ENCODE results near the gene NR4A1. TPM values are rescaled to one million over a fixed set of nuclear protein-coding genes. Genes with fewer than 3 reads are reported as not detected.

The NR4A1 gene
- total RNA-seq, 2 experiments from 2014 or later, result 25.3 to 29.0 TPM

DNA sequence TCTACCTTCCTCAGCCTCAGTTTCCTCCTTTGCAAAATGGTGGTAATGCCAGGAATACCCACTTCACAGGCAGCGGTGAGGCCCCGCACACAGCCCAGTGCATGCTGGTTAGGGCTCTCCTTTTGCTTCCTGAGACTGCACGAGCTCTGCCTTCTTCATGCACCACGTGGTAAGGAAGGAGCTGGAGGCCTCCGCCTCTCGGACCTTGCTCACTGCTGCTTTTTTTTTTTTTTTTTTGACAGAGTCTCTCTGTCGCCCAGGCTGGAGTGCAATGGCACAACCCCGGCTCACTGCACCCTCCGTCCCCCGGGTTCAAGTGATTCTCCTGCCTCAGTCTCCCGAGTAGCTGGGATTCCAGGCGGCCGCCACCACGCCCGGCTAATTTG, 26.4 kb upstream of the NR4A1 start:
- CTCF ChIA-PET (ENCODE audit: unreplicated experiment), result interaction anchor here (0.6 to 3.6 kb wide), 18 partner anchors 12 to 154 kb away, joined by 3 to 50 read pairs (median 7); partner anchors contain the start of gene ATG101
- Histone ChIP-seq H3K79me2 (ENCODE audit: insufficient read depth, low read depth, low read length) (no peaks in the 10 kb centered on the region), H3K4me1 (ENCODE audit: insufficient read depth, low read length, poor library complexity, severe bottlenecking) (peaks cover 70% of the 10 kb centered on the region), H3K27ac (ENCODE audit: low read depth, low read length, poor library complexity, severe bottlenecking) (peak overlapping the region; percentile 56), H3K9me3 (ENCODE audit: low read length) (no peaks in the 10 kb centered on the region), H3K4me2 (ENCODE audit: low read length) (peak overlapping the region; percentile 71), H2AFZ (ENCODE audit: low read length) (peak overlapping the region; percentile 62; the same call in 1 of the 2 replicates), H4K20me1 (ENCODE audit: insufficient read depth, low read length) (no peaks in the 10 kb centered on the region), H3K9me2 (ENCODE audit: insufficient read depth, low read length) (no peaks in the 10 kb centered on the region), H3K4me3 (ENCODE audit: low read depth, low read length, poor library complexity, severe bottlenecking) (peak overlapping the region; percentile 70), H3K36me3 (ENCODE audit: insufficient read depth, low read length) (no peaks in the 10 kb centered on the region)
- DNase-seq (ENCODE audit: low spot score), result peak; percentile 82
- intact Hi-C loops (cut with micrococcal nuclease; ENCODE audit: unreplicated experiment), result loop anchor here (1.0 to 2.0 kb wide), 4 partner anchors 26 to 93 kb away; partner anchors contain the start of genes ATG101 and NR4A1
- POLR2A ChIA-PET, result interaction anchor here (0.7 to 4.1 kb wide), 14 partner anchors 8 to 340 kb away, joined by 3 to 33 read pairs (median 6); partner anchors contain the start of gene ATG101
- no peak for TF ChIP-seq EZH2phosphoT487 (IDR thresholded peaks at IDR 0.05; ENCODE audit: borderline replicate concordance, low read depth, low read length)
- TF ChIP-seq, protein P1, sequence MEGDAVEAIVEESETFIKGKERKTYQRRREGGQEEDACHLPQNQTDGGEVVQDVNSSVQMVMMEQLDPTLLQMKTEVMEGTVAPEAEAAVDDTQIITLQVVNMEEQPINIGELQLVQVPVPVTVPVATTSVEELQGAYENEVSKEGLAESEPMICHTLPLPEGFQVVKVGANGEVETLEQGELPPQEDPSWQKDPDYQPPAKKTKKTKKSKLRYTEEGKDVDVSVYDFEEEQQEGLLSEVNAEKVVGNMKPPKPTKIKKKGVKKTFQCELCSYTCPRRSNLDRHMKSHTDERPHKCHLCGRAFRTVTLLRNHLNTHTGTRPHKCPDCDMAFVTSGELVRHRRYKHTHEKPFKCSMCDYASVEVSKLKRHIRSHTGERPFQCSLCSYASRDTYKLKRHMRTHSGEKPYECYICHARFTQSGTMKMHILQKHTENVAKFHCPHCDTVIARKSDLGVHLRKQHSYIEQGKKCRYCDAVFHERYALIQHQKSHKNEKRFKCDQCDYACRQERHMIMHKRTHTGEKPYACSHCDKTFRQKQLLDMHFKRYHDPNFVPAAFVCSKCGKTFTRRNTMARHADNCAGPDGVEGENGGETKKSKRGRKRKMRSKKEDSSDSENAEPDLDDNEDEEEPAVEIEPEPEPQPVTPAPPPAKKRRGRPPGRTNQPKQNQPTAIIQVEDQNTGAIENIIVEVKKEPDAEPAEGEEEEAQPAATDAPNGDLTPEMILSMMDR (conservative IDR thresholded peaks at IDR 0.05; ENCODE audit: low read length), result no peak
- BruUV-seq (replicated peaks), result no TSS peak

DNA sequence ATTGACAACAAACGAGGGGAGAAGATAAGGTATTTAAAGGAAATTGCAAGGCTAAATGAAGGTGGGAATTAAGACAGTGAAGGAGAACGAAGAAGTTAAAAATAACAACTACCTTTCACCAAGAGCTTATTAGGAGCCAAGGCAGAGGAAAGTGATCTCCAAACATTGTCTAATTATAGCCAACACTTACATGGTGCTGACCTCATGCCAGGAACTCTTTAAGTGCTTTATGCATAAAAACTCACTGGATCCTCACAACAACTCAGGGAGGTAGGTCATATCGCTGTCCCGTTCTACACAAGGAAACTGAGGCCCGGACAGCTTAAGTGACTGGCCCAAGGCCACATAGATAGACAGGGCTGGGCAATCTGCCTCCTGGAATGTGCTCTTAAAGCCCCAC, 25.0 kb upstream of the NR4A1 start:
- Histone ChIP-seq H2AFZ (ENCODE audit: low read length) (peak overlapping the region; percentile 62; the same call in 1 of the 2 replicates), H3K9me2 (ENCODE audit: insufficient read depth, low read length) (no peaks in the 10 kb centered on the region), H3K4me3 (ENCODE audit: low read depth, low read length, poor library complexity, severe bottlenecking) (peak overlapping the region; percentile 53), H3K36me3 (ENCODE audit: insufficient read depth, low read length) (no peaks in the 10 kb centered on the region), H3K4me2 (ENCODE audit: low read length) (peak overlapping the region; percentile 71), H3K9me3 (ENCODE audit: low read length) (no peaks in the 10 kb centered on the region), H3K4me1 (ENCODE audit: insufficient read depth, low read length, poor library complexity, severe bottlenecking) (peaks cover 62% of the 10 kb centered on the region), H3K79me2 (ENCODE audit: insufficient read depth, low read depth, low read length) (no peaks in the 10 kb centered on the region), H3K27ac (ENCODE audit: low read depth, low read length, poor library complexity, severe bottlenecking) (peak overlapping the region; percentile 56), H4K20me1 (ENCODE audit: insufficient read depth, low read length) (no peaks in the 10 kb centered on the region)
- intact Hi-C loops (cut with micrococcal nuclease; ENCODE audit: unreplicated experiment), result no loop called here
- CTCF ChIA-PET (ENCODE audit: unreplicated experiment), result interaction anchor here (0.7 to 3.6 kb wide), 12 partner anchors 10 to 97 kb away, joined by 3 to 50 read pairs (median 4); partner anchors contain the start of gene ATG101
- POLR2A ChIA-PET, result interaction anchor here (0.8 to 4.1 kb wide), 8 partner anchors 10 to 97 kb away, joined by 3 to 33 read pairs (median 10); partner anchors contain the start of genes ATG101 and NR4A1
- DNase-seq (ENCODE audit: low spot score), result no peak
- no TSS peak for BruUV-seq (replicated peaks)
- TF ChIP-seq, protein P1 (conservative IDR thresholded peaks at IDR 0.05; ENCODE audit: low read length), result no peak
- TF ChIP-seq EZH2phosphoT487 (IDR thresholded peaks at IDR 0.05; ENCODE audit: borderline replicate concordance, low read depth, low read length), result no peak

Measured in OCI-LY7 (cell line).